Measurements from ENCODE around the gene TXNDC16.
"Not testable (repeated sequence)": the region's sequence is repeated elsewhere in the genome, so short reads cannot be mapped to it uniquely, and the experiment has no call there.

TXNDC16 gene

DNA sequence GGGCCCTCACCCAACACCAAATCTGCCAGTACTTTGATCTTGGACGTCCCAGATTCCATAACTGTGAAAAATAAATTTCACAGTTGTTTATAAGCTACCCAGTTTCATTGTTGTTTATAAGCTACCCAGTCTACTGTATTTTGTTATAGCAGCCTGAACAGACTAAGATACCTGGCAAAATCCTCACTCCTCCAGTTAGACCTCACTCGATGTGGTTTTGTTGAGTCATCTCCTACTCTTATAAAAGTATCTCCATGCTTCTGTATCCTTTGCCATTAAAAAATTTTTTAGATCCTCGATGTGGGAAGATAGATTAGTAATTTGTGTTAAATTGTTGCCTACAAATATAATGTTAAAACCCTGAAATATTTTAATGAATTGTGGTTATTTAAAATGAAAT lies 16.0 kb downstream of the TXNDC16 start:
- DNase-seq: no peak

DNA sequence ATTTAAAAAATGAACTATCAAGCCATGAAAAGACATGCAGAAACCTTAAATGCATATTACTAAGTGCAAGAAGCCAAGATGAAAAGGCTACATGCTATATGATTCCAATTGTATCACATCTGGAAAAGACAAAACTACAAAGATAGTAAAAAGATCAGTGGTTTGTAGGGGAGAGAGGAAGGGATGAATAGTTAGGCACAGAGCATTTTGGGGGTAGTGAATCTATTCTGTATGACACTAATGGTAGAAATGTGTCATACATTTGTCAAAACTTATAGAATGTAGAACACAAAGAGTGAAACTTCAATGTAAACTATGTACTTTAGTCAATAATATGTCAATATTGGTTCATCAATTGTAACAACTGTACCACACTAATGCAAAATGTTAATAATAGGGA lies 20.8 kb downstream of the TXNDC16 start:
- DNase-seq: no peak

DNA sequence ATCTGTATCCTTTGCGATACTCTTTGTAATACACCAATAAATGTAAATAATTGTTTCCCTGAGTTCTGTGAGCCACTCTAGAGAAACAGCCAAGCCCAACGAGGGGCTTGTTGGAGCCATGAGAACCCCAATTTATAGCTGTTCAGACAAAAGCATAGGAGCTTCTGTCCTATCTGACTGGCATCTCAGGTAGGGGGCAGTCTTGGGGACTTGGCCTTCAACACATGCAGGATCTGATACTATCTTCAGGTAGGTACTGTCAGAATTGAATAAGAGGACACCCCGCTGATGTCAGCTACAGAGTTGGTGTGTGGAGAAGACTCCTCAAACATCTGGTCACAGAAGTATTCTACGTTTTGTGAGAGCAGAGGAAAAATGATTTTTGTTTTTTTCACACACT lies 25.3 kb downstream of the TXNDC16 start:
- no peak for DNase-seq

DNA sequence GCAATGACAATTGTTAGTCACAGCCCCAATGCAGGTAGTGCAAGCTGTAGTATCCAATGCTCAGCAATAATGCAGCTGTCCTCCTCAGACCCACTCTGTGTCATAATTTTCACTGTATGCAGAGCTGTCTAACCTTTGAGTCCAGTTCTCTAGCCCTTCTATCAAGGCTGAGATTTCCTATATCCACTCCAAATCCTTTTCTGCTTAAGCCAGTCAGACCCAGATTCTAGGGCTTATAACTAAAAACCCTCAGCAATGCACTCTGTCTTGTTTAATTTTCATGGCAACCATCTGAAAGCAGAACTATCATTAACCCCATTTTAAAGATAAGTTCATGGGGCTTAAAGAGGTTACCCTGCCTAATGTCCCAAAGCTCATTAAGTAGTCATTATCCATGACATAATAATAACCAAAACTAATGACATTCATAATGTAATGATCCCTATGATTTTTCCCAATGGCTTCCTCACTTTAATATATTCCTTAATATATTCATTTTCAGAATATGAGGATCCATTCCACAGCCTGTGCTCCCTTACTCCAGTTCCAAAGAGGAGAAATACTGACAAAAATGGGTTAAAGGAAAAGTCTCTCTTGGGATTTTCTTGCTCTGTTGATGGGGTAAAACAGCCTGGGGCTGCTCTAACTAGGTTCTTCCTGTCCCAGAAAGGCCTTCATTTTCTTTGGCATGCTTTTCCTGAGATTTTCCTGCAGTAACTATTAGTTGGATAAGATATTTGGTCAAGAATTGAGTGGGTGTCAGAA lies 29.5 kb downstream of the TXNDC16 start:
- DNase-seq: no peak

DNA sequence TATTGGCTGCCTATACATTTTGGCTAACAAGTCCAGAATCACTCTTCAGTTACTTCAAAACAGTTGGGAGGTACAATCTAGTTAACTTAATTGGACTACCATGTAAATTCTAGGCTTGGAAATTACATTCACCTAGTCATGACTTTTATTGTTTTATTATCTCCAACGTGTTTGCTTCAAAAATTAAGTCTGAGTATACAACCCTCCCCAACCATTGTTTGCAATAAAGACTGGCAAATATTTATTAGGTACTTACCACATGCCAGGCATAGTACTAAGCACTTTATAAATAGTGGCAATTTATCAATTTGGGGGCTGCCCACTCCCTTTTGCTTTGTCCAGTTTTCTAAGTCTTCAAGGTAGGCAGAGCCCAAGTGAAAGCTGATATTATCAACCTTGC lies 30.3 kb downstream of the TXNDC16 start:
- no peak for DNase-seq

DNA sequence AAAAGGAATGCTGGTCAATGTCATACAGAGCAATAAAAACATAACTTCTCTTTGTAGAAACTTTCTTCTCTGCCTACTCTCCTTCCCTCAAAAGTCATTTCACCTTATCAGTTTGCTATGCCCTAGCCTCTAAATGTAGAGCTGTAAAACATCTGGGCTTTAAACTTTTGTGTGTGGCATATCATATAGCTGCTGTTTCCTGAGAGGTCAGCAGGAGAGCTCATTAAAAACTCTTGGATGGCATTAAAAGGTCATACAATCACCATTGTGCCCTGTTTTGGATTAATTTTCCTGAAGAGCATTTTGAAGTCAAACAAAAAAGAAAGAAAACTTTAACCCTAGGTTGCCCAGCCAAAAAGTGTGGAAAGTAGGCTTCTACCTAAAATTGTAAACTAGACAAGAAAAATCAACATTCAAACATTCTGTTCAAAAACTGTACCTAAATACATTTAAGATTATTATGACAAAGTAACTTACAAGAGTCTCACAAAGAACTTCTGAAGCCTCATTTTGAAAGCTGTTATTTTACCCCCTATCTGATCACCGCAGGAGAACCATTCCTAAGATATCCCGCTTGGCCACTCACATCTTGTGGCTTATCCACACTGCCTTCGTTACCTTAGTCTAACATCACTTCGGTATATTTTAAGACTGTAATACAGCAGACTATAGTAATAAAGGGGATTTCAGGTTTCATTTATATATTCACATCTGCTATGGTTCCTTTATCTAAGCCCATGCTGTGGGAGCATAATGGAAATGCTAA lies 38.1 kb downstream of the TXNDC16 start:
- no peak for DNase-seq

DNA sequence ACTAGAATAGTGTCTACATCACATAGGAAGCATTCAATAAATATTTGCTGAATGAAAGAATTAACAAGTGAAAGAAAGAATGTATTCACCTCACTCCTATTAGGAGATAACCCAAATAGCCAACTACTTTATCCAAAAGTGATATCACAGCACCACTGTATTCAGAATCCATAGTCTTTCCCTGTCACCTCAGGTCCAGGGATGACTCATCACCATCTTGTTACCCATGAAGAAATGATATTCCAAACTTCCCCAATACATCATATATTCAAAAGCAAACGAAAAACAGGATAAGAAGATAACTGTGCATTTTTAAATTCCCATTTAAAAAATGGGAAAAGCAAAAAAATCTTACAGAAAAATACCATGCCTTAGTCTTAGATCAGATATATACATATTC lies 39.1 kb downstream of the TXNDC16 start:
- DNase-seq: no peak

DNA sequence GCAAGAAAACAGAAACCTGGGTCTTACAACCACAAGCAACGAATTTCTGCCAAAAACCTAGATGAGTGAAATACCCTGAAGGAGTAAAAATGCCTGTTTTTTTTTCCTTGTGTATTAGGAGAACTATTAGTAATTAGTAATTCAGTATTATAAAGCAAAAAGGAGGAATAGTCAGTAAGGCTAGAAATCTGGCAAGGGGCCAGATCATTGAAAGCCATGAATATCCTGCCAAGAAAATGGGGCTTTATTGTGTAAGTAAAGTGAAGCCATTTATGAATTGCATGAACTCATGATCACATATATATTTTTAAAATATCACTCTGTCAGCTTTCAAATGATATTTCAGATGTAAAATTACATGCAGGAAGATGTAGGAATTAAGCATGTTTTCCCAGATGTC lies 57.9 kb downstream of the TXNDC16 start:
- DNase-seq: no peak

DNA sequence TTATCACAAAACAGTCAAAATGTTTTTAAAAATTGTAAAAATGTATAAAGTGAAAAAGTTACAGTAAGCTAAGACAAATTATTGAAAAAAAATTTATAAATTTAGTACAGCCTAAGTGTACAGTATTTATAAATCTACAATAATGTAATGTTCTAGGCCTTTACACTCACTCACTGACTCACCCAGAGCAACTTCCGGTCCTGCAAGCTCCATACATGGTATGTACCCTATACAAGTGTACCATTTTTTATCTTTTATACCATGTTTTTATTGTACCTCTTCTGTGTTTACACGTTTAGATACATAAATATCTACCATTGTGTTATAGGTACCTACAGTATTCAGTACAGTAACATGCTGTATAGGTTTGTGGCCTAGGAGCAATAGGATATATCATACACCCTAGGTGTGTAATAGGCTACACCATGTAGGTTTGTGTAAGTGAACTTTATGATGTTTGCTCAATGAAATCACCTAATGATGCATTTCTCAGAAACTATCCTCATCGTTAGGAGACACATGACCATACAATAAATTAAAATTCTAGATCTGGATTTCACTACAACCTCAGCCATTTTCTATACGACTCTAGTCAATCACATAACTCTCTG lies 66.8 kb downstream of the TXNDC16 start:
- no peak for DNase-seq

DNA sequence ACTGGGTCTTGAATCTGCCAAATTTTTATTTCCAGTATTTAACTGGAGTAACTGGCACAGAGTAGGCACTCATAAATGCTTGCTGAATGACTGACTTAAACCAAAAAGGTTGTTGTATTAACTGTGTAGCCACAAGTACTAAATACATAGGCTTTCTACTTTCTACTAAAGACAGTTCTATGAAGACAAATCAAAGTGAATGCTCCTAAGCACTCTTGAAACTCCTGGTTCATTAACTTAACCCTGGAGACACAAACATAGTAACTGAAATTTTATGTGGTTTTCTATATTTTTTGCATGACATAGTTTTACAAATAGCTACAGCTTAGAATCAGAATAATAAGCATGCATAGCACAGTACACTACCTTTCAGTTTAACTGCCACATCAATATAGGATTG lies 70.4 kb downstream of the TXNDC16 start:
- DNase-seq: no peak

DNA sequence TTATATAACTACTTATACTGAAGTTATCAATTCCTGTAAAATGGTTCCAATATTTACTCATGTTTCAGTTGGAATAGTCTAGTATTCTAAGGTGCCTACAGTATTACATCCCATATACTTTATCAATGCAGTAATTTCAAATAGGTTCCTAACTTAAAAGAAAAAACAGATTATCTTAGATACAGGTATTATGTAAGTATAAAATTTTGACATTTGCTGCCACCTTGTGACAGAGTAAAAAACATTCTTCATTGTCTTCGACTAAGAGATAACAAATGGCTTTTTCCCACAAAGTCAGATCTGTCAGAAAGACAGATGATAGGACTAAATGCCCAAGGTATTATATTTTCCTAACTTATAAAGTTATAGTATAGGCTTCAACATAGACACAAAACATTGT lies 78.7 kb downstream of the TXNDC16 start:
- no peak for DNase-seq

DNA sequence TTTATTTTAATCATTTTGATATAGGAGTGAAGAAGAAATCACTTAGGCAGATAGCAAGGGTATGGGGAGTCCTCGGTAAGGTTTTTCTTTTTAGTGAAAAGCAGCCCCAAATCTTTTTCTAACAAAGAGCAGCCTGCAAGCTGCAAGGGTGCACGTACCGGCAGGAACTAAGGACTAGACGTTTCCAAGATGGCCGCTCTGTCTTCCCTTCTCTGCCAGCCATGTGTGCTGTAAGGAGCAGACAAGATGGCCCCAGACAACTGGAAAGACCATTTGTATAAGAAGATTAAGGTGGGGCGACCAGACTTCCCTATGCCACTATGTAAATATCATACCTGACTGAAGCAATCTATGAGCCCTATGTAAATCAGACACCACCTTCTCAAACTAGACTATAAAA lies 79.6 kb downstream of the TXNDC16 start:
- no peak for DNase-seq

DNA sequence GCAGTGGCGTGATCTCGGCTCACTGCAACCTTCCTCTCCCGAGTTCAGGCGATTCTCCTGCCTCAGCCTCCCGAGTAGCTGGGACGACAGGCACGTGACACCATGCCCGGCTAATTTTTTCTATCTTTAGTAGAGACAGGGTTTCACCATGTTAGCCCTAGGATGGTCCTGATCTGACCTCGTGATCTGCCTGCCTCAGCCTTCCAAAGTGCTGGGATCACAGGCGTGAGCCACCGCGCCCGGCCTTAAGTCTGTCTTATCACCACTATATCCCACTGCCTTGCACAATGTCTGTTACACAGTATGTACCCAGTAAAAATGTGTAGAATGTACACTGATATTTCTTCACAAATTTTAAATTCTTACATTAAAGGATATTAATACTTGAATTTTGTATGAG lies 80.1 kb downstream of the TXNDC16 start:
- DNase-seq: not testable (repeated sequence)

DNA sequence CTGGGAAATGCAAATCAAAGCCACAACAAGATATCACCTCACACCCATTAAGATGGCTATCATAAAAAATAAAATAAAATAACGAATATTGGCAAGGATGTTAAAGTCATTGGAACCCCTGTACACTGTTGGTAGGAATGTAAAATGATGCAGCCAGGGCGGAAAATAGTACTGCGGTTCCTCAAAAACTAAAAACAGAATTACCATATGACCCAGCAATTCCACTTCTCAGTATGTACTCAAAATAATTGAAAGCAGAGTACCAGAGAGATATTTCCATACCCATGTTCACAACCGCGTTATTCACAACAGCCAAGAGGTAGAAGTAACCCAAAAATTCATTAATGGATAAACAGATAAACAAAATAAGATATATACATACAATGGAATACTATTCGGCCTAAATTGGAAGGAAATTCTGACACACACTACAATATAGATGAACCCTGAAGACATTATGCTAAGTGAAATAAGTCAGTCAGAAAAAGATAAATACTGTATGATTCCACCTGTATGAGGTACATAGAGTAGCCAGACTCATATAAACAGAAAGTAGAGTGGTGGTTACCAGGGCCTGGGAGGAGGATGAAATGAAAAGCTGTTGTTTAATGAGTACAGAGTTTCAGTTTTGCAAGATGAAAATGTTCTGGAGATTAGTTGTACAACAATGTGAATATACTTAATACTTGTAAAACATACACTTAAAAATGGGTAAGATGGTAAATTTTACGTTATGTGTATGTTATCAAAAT lies 84.6 kb downstream of the TXNDC16 start:
- DNase-seq: no peak

DNA sequence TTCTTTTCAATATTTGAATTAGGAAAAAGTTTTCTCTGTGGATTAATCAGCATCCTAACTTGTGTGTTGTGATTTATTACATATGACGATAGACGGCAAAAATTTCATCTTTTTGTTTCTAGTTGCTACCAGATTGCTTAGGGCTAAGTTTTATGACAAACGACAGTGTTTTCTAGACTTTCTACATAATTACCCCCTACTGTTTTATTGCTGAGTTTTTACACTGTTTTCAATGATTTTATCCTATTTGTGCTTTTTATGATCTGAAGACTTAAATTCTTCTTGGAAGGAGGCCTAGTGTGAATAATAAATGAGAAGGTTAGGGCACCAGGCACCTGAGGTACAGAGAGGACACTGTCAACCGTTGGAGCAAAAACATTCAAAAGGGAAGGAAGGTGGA lies 88.1 kb downstream of the TXNDC16 start:
- DNase-seq: no peak

DNA sequence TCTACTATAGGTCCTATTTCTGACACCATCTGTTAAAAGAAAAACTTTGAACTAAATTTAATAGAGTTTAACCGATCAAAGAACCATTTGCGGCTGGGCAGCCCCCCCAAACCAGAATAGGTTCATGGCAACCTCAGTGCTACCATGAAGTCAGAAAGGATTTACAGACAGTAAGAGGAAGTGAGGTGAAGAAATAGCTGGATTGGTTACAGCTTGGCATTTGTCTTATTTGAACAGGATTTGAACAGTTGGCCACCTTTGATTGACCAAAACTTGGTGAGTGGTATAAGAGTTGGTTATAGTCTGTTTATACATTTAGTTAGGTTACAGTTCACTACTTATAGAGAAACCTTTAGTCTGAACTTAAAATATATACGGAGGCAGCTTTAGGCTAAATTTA lies 88.9 kb downstream of the TXNDC16 start:
- DNase-seq: no peak

DNA sequence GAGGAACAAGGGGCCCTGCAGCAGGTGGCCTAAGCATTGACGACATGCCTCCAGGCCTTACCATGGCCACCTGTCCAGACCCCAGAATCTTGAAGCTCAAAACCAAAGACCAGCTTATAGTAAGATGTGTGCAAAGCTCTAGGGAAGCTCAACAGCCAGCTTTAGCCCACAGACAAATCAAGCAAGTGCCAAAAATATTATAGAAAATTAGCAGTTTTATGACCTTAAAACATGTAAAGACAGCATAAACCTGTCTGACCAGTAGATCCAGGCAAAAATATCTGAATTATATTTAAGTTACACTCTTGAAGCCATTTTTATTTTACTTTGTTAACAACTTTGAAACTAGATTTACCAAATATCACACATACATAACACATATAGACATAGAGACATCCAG lies 90.6 kb downstream of the TXNDC16 start:
- DNase-seq: no peak

DNA sequence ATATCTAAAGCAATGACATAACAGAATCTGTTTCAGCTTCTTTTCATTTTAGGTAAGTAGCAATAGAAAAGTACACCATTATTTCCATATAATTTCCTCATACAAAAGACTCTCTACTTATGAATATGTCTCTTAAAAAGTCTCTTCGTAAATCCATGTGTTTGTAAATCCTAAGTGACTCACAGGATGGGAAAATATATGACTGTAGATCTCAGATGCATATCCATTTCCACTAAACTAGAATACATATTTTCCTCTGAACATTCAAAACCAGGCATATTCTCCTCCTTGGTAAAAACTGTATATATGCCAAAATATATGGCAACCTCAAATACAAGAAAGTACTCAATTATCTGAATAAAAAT lies 93.6 kb downstream of the TXNDC16 start:
- no peak for DNase-seq

DNA sequence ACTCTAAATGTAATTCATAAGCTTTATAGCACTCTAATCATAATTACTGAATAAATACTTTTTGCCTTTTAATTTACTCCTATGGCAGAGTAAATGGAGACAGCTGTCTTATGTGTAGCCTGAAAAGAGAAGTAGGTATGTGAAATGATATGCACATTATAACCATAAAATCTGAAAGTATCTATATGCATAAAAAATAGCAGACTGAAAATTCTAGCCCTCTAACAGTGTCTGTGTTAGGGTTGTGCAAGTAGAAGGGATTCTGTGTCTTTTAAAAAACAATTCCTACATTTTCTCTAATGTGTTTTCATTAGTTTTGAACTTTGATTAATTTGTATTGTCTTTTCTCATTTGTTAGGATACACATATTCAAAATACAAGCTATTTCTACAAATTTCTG lies 94.9 kb downstream of the TXNDC16 start:
- DNase-seq: no peak

DNA sequence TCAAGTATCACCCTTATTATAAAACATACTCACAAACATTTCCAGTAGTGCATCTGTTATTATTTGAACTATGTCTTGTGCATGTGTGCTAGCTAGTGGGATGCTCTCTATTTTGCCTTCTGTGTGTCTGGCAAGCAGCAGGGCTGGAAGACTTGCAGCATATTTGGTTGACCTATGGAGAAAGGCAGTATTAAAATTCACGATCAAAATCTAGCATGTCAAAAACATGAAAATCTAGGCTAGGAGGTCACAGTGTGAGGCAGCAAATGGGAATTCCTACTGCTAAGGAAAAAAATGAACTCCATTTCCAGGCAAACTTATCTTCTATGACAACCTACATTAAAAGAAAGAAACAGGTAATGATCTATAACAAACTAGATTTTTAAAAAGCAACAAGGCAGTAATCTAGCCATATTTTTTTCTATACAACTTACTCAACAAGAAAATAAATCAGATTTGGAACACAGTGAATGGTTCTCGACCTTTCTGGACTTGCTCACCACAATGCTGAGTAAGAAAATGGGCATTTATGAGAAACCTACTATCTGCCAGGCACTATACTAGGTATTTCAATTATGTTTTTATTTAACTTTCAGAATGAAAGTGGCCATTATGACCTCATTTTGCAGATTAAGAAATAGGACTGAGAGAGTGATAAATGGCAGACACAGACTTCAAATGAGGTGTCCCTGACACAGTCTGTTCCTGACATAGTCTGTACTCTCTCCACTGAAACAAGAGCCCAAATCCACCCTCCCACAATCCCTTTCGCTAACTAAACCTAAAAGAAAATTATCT lies 96.8 kb downstream of the TXNDC16 start:
- DNase-seq: no peak

DNA sequence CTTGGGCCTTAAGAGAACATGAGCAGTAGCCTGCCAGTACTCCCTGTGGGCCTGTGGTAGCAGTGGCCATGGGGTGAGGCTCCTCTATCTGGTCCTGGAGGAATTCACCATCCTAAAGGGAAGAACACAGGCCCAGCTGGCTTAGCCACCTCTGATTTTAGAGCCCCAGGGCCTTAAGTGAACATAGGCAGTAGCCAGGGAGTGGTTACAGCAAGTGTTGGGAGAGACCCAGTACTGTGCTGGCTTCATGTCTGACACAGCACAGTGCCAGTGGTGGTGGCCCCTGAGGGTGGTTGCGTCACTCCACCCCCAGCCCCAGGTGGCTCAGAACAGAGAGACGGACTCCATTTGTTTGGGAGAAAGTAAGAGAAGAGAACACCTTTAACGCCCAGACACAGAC lies 105.1 kb downstream of the TXNDC16 start:
- no peak for DNase-seq

DNA sequence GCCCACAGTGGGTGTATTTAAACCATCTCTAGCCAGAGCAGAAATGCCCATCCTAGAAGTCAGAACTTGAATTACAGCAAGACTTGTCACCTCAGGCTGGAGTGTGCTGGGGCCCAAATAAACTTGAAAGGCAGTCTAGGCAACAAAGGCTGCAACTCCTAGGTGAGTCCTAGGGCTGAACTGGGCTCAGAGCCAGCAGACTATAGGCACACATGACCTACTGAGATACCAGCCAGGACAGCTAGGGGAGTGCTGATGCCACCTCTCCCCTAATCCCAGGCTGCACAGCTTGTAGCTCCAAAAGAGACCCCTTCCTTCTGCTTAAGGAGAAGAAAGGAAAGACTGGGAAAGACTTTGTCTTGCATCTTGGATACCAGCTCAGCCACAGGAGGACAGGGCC lies 106.0 kb downstream of the TXNDC16 start:
- no peak for DNase-seq

DNA sequence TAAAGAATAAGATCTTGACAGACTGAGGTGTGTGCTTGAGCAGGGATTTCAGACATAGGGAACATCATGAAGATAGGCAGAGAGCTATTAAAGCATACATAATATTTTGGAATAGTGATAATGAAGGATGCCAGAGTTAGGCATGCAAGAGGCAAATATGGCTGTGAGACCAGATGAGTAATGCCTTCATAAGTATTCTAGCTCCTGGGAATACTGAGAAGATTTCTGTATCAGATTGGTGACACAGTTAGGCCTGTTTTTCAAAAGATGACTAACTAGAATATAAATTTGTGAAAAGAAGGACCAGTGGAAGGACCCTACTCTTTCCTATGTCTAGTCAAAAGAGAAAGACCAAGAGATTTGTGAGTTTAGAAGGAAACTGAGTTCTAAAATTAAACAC lies 108.8 kb downstream of the TXNDC16 start:
- DNase-seq: no peak
